Neural cell (in vitro differentiated cells): ENCODE data around the gene PLXNA4. TPM values are rescaled to one million over a fixed set of nuclear protein-coding genes. Genes with fewer than 3 reads are reported as not detected.

Source experiments
- H2AFZ ChIP-seq: fragments of 200-600, 300-800 bp; sonication (generic), shearing (Covaris generic); 2 replicates; pipeline ENCODE4 v1.6.0; 2014; ENCODE audit warnings: low read depth, mild to moderate bottlenecking, antibody characterized with exemption, low read length, moderate library complexity
- H3F3A ChIP-seq: fragments of 200-600 bp; shearing (Covaris generic); 2 replicates; pipeline ENCODE4 v1.6.1; 2016; ENCODE audit warnings: mild to moderate bottlenecking, moderate library complexity, mixed read lengths, antibody characterized with exemption, low read length; ENCODE audit not compliant: insufficient read depth, poor library complexity, severe bottlenecking
- H3K27ac ChIP-seq: fragments of 200-600, 300-800 bp; sonication (generic), shearing (Covaris generic); 2 replicates; pipeline ENCODE4 v1.5.1; 2014; ENCODE audit warnings: mild to moderate bottlenecking, low read length, moderate library complexity
- H3K27me3 ChIP-seq: fragments of 300-800, 200-600 bp; sonication (generic), shearing (Covaris generic); 2 replicates; pipeline ENCODE4 v1.6.0; 2014; ENCODE audit warnings: mild to moderate bottlenecking, low read depth, low read length, moderate library complexity; ENCODE audit not compliant: insufficient read depth
- H3K36me3 ChIP-seq: fragments of 300-800, 200-600 bp; sonication (generic), shearing (Covaris generic); 2 replicates; pipeline ENCODE4 v1.5.1; 2014; ENCODE audit warnings: mild to moderate bottlenecking, antibody characterized with exemption, low read length, moderate library complexity; ENCODE audit not compliant: insufficient read depth
- H3K4me2 ChIP-seq: fragments of 300-800, 200-600 bp; sonication (generic), shearing (Covaris generic); 2 replicates; pipeline ENCODE4 v1.6.0; 2014; ENCODE audit warnings: mild to moderate bottlenecking, low read length
- H3K4me3 ChIP-seq: fragments of 300-800, 200-600 bp; sonication (generic), shearing (Covaris generic); 2 replicates; pipeline ENCODE4 v1.5.1; 2014; ENCODE audit warnings: mild to moderate bottlenecking, low read length, moderate library complexity
- H3K79me2 ChIP-seq: fragments of 200-600 bp; shearing (Covaris generic); replicated peaks from 2 replicates; pipeline ENCODE4 v1.6.0; 2014; ENCODE audit warnings: mild to moderate bottlenecking, low read length, moderate library complexity; ENCODE audit not compliant: insufficient read depth
- H3K9ac ChIP-seq: fragments of 300-800, 200-600 bp; sonication (generic), shearing (Covaris generic); 2 replicates; pipeline ENCODE4 v1.6.1; 2016; ENCODE audit warnings: mild to moderate bottlenecking, low read length, mixed read lengths
- H3K9me2 ChIP-seq: fragments of 200-600 bp; shearing (Covaris generic); 2 replicates; pipeline ENCODE4 v1.6.1; 2016; ENCODE audit warnings: mild to moderate bottlenecking, low read length, mixed read lengths; ENCODE audit not compliant: insufficient read depth
- H3K9me3 ChIP-seq: fragments of 200-600, 300-800 bp; sonication (generic), shearing (Covaris generic); 2 replicates; pipeline ENCODE4 v1.6.1; 2016; ENCODE audit warnings: mild to moderate bottlenecking, mixed run types, low read length, moderate library complexity, mixed read lengths
- H4K20me1 ChIP-seq: fragments of 200-600 bp; shearing (Covaris generic); 2 replicates; pipeline ENCODE4 v1.6.1; 2016; ENCODE audit warnings: mild to moderate bottlenecking, mixed run types; ENCODE audit not compliant: insufficient read depth
- EP300 ChIP-seq: fragments of 450-650 bp; conservative IDR thresholded peaks from 2 replicates; pipeline ENCODE4 v1.6.1; 2014; ENCODE audit warnings: antibody characterized with exemption, mild to moderate bottlenecking, moderate library complexity; ENCODE audit not compliant: poor library complexity, severe bottlenecking
- EZH2 ChIP-seq: fragments of 200-600, 300-800 bp; shearing (Covaris generic), sonication (generic); IDR thresholded peaks from 2 replicates; pipeline ENCODE4 v1.6.1; 2014; ENCODE audit warnings: antibody characterized with exemption, low read length, borderline replicate concordance, mild to moderate bottlenecking; ENCODE audit not compliant: insufficient read depth, poor library complexity, severe bottlenecking
- MXI1 ChIP-seq: fragments of 450-650 bp; conservative IDR thresholded peaks from 2 replicates; pipeline ENCODE4 v1.6.1; 2014; ENCODE audit warnings: antibody characterized with exemption, mild to moderate bottlenecking; ENCODE audit not compliant: poor library complexity, severe bottlenecking
- POLR2AphosphoS5 ChIP-seq: IDR thresholded peaks from 2 replicates; pipeline ENCODE4 v1.6.1; 2012
- RAD21 ChIP-seq: fragments of 450-650 bp; conservative IDR thresholded peaks from 2 replicates; pipeline ENCODE4 v1.6.1; 2014; ENCODE audit warnings: antibody characterized with exemption, mild to moderate bottlenecking, moderate library complexity
- REST ChIP-seq: IDR thresholded peaks from 2 replicates; pipeline ENCODE4 v1.6.1; 2012; ENCODE audit warnings: borderline replicate concordance
- SMC3 ChIP-seq: fragments of 450-650 bp; conservative IDR thresholded peaks from 2 replicates; pipeline ENCODE4 v1.6.1; 2014; ENCODE audit warnings: antibody characterized with exemption, mild to moderate bottlenecking, moderate library complexity; ENCODE audit not compliant: poor library complexity
- TAF1 ChIP-seq: IDR thresholded peaks from 2 replicates; pipeline ENCODE4 v1.6.1; 2012; ENCODE audit warnings: low read depth
- polyA plus RNA-seq: library from polyadenylated mRNA; depleted of rRNA; stranded (reverse); fragments of >200 nt; gene quantifications from 2 replicates; pipeline ENCODE4 v1.2.3, GENCODE V29; 2014
- TF ChIP-seq, protein P1 (sequence below): fragments of 450-650 bp; IDR thresholded peaks from 2 replicates; pipeline ENCODE4 v1.5.1; 2014; ENCODE audit warnings: antibody characterized with exemption, mild to moderate bottlenecking, moderate library complexity; ENCODE audit not compliant: poor library complexity, severe bottlenecking

The PLXNA4 gene
- polyA plus RNA-seq, 1 donor from 2014 or later, result 7.2 TPM

GRCh38 chr7:132500727-132501440, 75.4 kb downstream of the PLXNA4 start:
- H3K4me2 ChIP-seq, result no peak overlapping the region
- no peaks in the 10 kb centered on the region for H4K20me1 ChIP-seq
- no peak overlapping the region for H2AFZ ChIP-seq
- H3K9me2 ChIP-seq, result no peaks in the 10 kb centered on the region
- H3K9ac ChIP-seq, result no peak overlapping the region
- no peak overlapping the region for H3K27ac ChIP-seq
- no peaks in the 10 kb centered on the region for H3K36me3 ChIP-seq
- H3K27me3 ChIP-seq, result no peaks in the 10 kb centered on the region
- TF ChIP-seq, protein P1, sequence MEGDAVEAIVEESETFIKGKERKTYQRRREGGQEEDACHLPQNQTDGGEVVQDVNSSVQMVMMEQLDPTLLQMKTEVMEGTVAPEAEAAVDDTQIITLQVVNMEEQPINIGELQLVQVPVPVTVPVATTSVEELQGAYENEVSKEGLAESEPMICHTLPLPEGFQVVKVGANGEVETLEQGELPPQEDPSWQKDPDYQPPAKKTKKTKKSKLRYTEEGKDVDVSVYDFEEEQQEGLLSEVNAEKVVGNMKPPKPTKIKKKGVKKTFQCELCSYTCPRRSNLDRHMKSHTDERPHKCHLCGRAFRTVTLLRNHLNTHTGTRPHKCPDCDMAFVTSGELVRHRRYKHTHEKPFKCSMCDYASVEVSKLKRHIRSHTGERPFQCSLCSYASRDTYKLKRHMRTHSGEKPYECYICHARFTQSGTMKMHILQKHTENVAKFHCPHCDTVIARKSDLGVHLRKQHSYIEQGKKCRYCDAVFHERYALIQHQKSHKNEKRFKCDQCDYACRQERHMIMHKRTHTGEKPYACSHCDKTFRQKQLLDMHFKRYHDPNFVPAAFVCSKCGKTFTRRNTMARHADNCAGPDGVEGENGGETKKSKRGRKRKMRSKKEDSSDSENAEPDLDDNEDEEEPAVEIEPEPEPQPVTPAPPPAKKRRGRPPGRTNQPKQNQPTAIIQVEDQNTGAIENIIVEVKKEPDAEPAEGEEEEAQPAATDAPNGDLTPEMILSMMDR, result no peak
- no peak for TF ChIP-seq POLR2AphosphoS5
- TF ChIP-seq TAF1, result no peak
- H3F3A ChIP-seq, result no peaks in the 10 kb centered on the region
- no peak overlapping the region for H3K4me3 ChIP-seq
- no peaks in the 10 kb centered on the region for H3K9me3 ChIP-seq
- H3K79me2 ChIP-seq, result no peaks in the 10 kb centered on the region

GRCh38 chr7:132499487-132499886, 76.8 kb downstream of the PLXNA4 start:
- no peak overlapping the region for H3K4me2 ChIP-seq

More at GRCh38 chr7:132499487-132499886, 76.8 kb downstream of the PLXNA4 start:
- H3K36me3 ChIP-seq, result no peaks in the 10 kb centered on the region
- no peak overlapping the region for H3K9ac ChIP-seq
- H3F3A ChIP-seq, result peaks cover 3% of the 10 kb centered on the region
- H3K9me3 ChIP-seq, result no peaks in the 10 kb centered on the region
- H3K4me3 ChIP-seq, result no peak overlapping the region
- no peak overlapping the region for H2AFZ ChIP-seq
- TF ChIP-seq POLR2AphosphoS5 (no peak), TAF1 (no peak), MXI1 (no peak), SMC3 (no peak), EP300 (no peak), REST (no peak), RAD21 (no peak), EZH2 (no peak)
- TF ChIP-seq, protein P1, result no peak
- no peaks in the 10 kb centered on the region for H3K9me2 ChIP-seq
- H3K27me3 ChIP-seq, result no peaks in the 10 kb centered on the region
- no peak overlapping the region for H3K27ac ChIP-seq
- no peaks in the 10 kb centered on the region for H3K79me2 ChIP-seq
- H4K20me1 ChIP-seq, result no peaks in the 10 kb centered on the region
